ENCODE measurements around the gene FAM200A.
A peak's percentile ranks its signal among the peaks of the same experiment; 100 is the strongest.

GRCh38 chr7:99558306-99559174 is 6.6 kb upstream of the FAM200A start, which contains the start of gene ZNF655:
- peak; percentile 35 for TF ChIP-seq ZNF561 (tag by site-specific recombination; IDR thresholded peaks at IDR 0.05; ENCODE audit: borderline replicate concordance)
- 0 out of 2 replicates have a peak, but pooled peaks have one; percentile 37 for TF ChIP-seq REST (tag by site-specific recombination; IDR thresholded peaks at IDR 0.05)
- TF ChIP-seq CTCF (tag by site-specific recombination; IDR thresholded peaks at IDR 0.05): no peak
- TF ChIP-seq TRIM28 (IDR thresholded peaks at IDR 0.05; ENCODE audit: borderline replicate concordance, low read length): no peak
- no peak for TF ChIP-seq BCL11A (tag by site-specific recombination; IDR thresholded peaks at IDR 0.05; ENCODE audit: low read depth)
- peak; percentile 83 for TF ChIP-seq SP2 (tag by site-specific recombination; IDR thresholded peaks at IDR 0.05)
- peak; percentile 69; the same call in 1 of the 2 replicates for TF ChIP-seq PBX3 (CRISPR knock-in tag; IDR thresholded peaks at IDR 0.05)
- TF ChIP-seq ZNF121 (tag by site-specific recombination; IDR thresholded peaks at IDR 0.05): no peak
- no peak; the same call in none of the 2 replicates for TF ChIP-seq ZNF777 (tag by site-specific recombination; IDR thresholded peaks at IDR 0.05; ENCODE audit: borderline replicate concordance)
- no peak for TF ChIP-seq SCRT1 (tag by site-specific recombination; IDR thresholded peaks at IDR 0.05; ENCODE audit: borderline replicate concordance)
- no peak for TF ChIP-seq RBAK (tag by site-specific recombination; IDR thresholded peaks at IDR 0.05)
- TF ChIP-seq ZNF621 (tag by site-specific recombination; IDR thresholded peaks at IDR 0.05): no peak
- TF ChIP-seq ZNF214 (tag by site-specific recombination; IDR thresholded peaks at IDR 0.05; ENCODE audit: borderline replicate concordance): no peak
